HG03575 (cell line): Measurements from ENCODE around the gene GLTP.

Source experiments
- ATAC-seq: cut with Tn5 transposase; IDR thresholded peaks from one replicate; pipeline ENCODE4 v1.9.1; 2021; ENCODE audit not compliant: unreplicated experiment, insufficient number of reproducible peaks, low FRiP score; ENCODE audit errors: extremely low read depth

GLTP gene

DNA sequence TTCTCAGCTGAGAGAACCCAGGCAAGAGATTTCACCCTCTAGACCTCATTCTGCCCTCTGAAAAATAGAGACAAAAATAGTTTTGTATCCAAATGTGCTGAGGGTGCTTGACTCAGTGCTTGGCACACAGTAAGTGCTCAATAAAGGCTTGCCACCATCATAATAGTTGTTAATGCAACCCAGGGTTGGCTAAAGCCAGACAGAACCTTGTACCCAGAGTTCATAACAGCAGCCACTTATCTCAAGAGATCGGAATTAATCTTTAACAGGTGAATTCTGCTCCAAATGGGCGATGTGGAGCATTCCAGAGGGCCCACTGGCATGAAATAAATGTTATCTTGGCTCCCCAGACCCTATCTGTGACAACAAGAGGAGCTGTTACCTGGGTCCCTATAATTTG is 50.1 kb downstream of the GLTP start:
- no peak for ATAC-seq

DNA sequence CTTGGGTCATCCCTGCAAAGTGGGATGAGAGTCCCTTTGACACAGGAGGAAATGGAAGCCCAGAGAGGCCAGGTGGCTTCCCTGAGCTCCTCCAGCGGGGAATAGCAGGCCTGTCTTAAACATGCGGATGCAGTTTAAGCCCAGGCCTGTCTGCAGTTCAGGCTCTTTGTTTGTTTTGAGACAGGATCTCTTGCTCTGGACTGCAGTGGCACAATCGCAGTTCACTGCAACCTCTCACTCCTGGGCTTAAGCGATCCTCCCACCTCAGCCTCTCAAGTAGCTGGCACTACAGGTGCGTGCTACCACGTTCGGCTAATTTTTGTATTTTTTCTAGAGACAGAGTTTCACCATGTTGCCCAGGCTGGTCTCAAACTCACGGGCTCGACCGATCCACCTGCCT is 50.7 kb downstream of the GLTP start:
- no peak for ATAC-seq

DNA sequence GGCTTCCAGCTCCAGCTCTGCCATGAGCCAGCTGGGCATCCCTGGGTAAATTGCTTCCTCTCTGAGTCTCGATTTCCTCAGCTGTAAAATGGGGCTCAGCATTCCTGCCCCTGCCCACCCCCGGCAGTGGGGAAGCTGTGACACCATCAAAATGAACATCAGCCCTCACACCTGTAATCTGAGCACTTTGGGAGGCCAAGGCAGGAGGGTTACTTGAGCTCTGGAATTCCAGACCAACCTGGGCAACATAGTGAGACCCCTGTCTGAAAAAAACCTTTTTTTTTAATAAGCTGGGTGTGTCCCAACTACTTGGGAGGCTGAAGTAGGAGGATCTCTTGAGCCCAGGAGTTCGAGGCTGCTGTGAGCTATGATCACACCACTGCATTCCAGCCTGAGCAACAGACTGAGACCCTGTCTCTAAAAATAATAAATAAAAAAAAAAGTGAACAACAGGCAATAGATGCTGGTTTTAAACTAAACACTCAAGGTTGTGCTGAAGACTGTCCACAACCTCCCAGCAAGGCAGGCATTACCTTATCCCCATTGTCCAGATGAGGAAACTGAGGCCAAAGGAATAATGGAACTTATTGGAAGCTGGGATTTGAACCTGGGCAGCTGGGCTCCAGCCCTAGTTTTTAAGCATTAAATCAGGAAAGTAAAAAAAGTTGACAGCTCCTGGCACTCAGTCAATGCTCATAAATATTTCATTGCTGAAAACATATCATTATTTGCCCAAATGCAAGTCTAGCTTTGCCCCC is 51.4 kb downstream of the GLTP start:
- no peak for ATAC-seq

DNA sequence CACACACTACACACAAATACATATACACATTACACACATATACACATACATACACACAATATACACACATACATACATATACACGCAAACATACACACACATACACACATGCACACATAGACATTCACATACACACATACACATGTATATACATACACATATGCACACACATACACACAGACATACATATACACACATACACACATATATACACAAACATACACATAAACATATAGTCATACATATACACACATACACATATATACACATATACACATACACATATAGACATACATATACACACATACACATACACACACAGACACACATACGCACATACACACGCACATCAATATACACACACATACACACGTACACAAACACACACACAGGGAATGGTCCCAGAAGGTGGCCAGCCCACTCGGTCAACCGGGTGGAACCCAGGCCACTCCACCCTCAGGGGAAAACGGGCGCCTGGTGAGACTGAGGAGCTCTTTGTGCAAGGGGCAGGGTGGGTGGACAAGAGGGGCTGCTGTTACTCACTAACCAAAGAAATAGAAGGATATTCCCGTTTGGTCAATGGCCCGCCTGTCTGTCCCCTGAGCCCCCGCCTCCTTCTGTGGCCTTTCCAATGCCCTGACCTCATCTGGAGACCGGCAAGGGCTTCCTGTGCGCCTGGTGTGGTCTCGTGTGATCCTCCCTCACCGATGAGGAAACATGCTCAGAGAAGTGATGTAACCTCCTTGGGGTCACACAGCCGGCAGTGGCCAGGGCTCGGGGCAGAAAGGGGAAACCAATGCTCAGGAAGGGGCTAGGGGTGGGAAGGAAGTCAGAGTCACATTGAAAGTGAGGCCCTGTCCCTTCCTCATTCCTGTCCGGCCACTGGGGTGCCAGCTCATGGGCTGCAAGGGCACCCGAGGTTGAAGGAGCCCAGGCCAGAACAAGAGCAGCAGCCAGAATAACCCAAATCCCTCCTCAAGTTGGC is 52.5 kb downstream of the GLTP start:
- no peak for ATAC-seq

DNA sequence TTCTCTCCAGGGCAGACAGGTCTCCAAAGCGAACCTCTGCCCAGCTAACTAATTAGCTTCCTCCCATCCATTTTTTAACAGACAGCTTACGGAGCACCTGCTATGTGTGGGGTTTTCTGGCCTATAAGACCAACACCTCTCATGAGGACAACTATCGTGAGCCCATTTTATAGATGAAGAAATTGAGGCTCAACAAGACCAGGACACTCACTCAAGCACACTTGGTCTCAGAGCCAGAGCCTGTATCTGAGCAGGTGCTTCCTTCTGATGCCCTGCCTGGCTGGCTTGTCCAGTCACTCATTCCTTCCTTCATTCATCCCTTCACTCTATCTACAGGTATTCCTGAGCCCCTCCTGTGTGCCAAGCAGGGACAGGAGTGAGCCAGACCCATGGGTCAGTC is 53.3 kb downstream of the GLTP start:
- no peak for ATAC-seq

DNA sequence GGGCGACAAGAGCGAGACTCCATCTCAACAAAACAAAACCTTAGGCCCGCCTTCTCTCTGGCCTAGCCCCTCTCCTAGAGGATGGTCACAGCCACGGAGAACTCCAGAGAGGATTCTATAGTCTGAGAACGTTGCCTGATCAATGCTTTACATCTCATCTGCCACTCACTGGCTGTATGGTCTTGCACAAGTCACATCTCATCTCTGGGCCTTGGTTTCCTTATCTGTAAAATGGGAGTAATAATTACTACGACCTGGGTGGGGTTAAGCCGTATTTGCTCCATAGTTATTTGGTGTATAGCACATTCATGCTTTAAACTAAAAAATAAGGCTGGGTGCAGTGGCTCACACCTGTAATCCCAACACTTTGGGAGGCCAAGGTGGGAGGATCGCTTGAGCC is 55.6 kb downstream of the GLTP start:
- no peak for ATAC-seq

DNA sequence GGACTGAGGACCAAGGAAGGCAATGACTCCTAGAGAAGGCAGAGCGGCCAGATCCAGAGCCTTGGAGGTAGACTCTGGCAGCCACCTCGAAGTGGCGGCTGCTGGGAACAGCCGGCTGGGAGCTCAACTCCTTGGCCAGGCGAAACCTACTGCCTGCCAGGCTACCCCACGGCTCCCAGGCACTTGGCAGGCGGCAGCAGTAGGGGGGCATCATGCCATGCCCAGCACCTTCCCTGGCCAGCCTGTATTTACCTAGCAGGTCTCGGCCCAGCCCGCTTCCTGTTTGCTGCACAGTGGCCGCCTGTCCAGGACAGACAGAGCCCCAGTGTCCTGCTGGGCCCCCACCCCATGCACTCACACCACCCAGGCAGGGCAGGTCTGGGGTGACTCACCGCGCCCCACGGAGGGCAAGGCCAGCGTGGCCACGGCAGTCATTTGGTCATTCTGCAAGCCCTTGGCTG is 57.4 kb downstream of the GLTP start:
- no peak for ATAC-seq

DNA sequence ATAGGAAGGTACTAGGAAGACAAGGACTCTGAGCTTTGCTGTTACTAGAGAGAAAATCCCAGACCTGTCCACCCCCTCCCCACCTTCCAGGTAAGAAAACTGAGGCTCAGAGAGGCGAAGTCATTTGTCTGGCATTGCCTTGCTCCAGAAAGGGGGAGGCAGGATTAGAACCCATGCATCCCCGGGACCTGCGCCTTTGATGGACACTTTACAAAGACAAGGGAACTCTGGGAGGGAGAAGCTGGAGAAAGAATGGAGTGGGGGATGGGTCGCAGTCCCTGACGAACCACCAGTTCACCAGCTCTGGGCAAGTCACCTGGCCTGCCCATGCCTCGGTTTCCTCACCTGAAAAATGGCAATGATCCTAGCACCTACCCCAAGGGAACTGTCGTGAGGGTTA is 57.9 kb downstream of the GLTP start:
- ATAC-seq = no peak

DNA sequence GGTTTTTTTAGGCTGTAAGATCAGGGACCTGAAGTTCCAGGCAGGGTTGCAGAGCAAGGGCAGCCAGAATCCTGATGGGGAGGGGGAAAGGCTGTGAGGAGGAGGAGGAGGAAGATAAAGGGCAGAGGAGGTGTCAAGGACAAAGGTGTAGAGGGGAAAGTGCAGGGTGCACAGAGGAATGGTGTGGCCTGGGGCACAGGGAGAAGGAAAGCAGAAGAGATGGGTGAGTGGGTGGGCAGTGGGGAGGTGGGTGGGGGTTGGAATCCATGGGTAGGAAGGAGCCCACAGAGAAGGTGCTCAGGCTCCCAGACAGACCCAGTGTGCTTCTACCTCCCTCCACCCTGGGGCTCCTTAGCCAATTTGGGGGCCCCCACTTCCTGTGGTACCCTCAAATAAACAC is 58.4 kb downstream of the GLTP start:
- no peak for ATAC-seq

DNA sequence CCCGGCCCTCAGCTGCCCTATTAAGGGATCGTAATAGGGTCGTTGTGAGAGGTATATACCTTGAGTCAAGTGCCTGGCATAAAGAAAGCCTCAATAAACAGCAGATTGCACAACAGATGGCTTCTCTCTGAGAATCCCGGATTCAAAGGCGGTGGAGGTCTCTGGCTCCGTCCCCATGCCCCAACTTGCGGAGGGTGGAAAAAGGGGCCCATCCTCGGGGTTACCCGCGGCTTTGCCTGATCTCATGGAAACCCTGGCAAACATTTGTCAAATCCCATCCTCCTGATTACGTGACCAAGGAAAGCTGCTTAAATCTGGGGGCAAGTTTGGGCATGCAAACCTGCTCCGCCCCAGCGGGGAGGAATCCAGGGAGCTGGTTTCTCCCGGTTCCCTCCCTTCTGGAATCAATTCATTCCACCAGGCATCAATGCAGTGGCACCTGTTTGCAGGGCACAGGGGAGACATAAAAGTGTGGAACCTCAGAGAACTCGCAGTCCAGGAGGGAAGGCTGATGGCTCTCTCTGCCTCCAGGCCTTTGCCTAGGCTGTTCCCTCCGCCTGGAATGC is 59.4 kb downstream of the GLTP start:
- ATAC-seq = no peak

DNA sequence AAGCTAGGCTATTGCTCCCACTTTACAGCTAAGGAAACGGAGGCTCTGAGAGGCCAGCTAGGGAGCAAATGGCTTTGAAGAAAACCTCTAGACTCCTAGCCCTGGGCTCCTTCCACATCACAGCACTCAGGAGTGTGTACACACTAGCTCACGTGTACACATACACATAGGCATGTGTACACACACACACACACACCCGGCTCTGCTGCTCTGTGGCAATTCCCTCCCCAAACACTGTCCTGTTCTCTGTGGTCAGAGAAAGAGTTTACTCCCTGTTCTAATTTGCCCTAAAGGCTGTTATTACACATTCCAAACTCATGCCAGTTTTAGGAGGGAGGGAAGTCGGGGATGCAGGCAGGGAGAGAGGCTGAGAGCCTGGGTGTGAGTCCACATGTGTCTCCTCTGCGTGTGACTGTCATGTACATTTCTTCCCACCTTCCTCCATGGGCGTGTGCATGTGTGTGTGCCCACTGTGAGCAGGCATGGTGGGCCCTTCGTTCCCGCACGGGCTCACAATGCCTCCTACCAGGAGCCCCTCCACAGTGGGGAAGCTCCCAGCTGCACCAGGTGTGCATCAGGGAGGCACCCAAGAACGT is 61.3 kb downstream of the GLTP start:
- no peak for ATAC-seq

DNA sequence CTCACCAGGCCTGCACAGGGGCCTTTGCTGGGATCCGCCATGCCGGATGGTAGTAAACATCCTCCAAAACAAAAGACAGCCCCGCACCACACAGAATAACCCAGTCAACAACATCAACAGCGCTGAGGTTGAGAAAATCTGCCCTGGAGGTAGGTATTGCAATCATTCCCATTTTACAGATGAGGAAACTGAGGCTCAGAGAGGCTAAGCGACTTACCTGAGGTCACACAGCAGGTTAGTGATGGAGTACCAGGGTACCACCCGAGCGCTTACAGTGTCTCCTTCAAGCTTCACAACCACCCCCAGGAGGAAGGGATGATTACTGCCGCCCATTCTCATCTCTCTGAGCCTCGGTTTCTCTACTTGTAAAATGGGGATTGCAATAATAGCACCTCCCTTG is 62.1 kb downstream of the GLTP start:
- no peak for ATAC-seq

DNA sequence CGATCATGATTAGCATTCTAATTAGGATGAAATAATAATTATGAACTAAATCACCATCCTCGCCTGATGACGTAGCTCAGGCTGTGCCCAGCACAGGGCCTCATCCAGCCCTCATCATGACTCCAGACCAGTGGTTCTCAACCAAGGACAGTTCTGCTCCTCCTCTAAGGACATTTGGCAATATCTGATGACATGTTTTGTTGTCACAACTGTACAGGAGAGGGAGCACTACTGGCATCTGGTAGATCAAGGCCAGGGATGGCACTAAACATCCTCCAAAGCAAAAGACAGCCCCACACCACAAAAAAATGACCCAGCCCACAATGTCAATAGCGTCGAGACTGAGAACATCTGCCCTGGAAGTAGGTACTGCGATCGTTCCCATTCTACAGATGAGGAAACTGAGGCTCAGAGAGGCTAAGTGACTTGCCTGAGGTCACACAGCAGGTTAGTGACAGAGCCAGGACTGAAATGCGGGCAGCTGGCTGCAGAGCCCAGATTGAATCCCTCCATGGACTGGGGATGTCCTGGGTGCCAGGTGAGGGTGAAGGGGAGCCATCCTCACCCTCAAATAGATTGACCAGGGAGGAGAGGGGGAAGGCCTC is 62.6 kb downstream of the GLTP start:
- no peak for ATAC-seq

DNA sequence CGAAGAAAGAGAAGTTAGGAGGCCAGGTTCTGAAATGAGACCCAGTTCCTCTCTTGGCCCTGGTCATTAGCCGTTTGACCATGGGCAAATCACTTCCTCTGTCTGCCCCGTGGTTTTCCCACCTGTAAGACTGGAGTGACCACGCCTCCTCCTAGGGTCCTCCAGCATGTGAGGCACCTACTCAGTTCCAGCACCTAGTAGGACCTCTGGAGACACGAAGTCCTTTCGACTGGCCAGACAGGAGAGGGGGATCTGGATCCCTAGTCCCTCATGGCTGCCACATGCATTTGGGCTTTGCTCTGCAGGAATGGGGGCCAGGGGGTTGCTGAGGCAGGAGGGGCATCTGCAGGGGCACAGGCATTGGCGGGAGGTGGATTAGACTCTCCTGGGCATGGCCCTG is 63.5 kb downstream of the GLTP start:
- no peak for ATAC-seq

DNA sequence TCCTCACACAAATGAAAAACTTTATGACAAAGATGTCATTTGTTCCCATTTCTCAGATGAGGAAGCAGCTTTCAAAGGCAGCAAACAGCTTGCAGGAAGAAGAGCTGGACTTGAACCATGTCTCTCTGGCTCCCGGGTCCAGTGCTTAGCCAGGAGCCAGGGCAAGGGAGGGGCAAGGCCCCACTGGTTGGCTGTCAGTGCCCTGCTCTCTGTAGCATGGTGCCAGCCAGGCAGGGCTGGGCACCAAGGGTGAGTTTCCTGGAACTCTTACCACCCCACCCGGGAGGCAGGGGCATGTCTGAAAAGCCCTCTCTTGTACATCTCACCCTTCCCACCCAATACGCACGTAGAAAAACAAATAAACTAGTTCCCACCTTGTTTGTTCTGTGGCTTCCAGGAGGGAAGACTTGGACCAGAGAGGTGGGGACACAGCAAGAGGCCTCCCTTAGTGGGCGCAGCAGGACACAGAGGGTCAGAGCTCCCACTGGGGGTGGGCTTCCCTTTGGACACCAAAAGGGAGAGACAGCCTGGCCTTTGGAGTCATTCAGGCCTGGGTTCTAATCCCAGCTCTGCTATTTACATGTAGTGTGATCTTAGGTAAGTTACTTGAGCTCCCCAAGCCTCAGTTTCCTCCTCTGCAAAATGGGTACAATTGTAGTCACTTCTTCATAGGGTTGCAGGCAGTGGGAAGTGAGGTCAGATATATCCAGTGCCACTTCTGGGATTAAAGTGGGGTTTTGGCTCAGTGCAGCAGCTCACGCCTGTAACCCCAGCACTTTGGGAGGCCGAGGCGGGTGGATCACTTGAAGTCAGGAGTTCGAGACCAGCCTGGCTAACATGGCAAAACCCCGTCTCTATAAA is 64.4 kb downstream of the GLTP start:
- no peak for ATAC-seq

DNA sequence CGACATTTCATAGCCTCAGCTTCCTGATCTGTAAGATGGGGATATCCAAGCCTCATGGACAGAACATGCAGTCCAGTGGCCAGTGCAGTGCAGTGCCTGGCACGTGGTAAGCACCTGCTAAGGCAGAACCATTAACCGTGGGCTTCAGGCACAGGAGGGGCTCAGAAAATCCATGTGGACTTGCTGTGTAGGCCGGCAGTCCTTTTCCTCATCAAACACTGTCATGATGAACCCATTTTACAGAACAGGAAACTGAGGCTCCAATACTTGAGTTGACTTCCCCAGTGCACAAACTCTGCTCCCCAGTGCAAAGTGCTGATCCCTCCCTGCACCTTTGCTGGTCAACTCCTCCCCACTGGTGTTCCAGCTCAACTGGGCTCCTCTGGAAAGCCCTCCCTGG is 65.1 kb downstream of the GLTP start:
- no peak for ATAC-seq

DNA sequence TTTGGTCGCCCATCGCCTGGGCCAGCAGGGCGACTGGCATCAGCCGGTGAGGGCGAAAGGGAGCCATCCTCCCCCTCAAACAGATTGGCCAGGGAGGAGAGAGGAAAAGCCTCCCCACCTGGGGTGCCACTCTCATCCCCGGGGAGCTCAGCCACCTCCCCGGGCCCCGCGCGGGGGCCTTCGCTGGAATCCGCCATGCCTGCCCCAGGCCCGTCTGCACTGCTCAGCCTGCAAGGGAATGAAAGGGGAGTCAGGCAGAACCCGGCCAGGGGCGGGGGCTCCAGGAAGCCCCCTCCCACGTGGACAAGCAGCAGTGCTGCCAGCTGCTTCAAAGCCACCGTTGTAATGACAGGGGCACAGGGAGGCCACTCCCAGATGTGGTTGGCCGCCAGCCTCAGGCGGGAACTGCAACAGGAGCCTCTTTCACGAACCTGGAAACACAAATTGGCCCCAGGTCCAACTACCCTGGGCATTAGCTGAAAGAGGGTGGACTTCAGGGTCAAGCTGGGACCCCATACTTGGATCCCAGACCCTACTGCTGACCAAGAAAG is 65.7 kb downstream of the GLTP start:
- no peak for ATAC-seq

DNA sequence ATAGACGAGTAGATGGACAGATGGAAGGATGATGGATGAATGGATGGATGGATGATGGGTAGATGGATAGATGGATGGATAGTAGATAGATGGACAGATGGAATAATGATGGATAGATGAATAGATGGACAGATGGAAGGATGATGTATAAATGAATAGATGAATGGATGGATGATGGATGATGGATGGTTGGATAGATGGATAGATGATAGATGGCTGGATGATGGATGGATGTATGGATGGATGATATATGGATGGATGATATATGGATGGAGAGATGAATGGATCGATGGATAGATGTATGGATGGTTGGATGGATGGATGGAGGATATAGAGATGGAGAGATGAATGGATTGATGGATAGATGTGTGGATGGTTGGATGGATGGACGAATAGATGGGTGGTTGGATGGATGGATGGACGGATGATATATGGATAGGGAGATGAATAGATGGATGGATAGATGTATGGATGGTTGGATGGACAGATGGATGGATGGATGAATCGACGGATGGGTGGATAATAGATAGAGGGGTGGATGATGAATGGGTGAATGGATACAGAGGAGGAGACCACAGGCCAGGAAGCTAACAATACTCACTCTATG is 66.4 kb downstream of the GLTP start:
- no peak for ATAC-seq
